Measurements from ENCODE around the gene EXOC2. TPM values are rescaled to one million over a fixed set of nuclear protein-coding genes. Genes with fewer than 3 reads are reported as not detected.

Gene EXOC2
- total RNA-seq, 1 experiment from 2014 or later, result 24.5 TPM

DNA sequence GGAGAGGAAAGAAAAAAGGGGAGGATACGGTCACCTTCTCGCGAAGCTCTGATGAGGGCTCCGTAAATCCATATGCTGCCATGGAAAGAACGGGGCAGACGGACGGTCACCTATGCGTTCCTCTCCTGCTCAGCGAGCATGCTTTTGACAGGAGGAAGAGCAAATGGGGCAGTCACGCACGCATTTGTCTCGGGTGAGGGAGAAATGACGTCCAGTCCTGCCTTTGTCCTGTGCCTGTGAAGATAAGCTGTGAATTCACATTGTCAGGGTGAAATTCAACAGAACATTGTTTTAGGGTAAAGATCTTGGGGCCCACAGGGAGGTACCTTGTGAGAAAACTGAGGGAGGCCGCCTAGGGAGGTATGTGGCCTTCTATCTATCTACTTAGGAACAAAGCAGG is 217.6 kb downstream of the EXOC2 start (continued):
- TF ChIP-seq EZH2phosphoT487 (IDR thresholded peaks at IDR 0.05; ENCODE audit: borderline replicate concordance), result no peak
- no peak for TF ChIP-seq ELF1 (IDR thresholded peaks at IDR 0.05; ENCODE audit: borderline replicate concordance, low read depth)
- TF ChIP-seq ZFX (IDR thresholded peaks at IDR 0.05), result no peak

DNA sequence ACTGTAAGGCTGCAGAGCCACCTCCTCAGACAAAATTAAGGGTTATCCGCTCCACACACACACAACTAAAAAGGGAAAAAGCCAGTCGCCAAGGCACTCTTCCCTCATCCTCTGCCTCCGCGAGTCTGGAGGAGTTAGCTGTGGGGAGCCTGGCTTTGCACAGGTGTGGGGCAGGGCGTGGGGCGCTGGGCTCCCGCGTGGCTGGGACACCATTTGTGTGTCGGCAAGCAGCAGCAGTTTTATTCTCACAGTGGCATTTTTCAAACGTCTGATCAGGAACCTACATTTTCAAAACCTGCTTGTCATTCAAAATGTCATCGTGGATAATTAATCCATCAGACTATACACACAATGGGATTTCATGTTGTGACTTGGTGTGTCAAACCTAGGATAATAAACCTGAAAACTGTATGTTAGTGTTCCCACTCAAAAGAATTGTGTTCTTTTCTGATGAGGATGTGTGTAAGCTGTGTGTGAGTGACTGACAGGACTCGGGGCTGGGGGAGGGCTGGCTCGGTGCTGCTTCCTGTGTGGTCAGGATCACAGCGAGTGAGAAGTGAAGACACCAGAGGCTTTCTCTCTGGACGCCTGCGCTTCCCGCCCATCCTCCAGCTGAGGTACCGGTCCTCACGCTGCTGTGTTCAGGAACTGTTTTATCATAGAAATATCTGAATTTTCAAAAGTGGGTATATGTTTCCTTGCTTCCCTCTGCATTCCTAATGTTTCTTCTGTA is 218.3 kb downstream of the EXOC2 start:
- Histone ChIP-seq H3K4me3 (replicated peaks in 1 of 2; ENCODE audit: low read depth in 1 of 2, low read length in 2 of 2) (no peak overlapping the region), H3K9me3 (ENCODE audit: control insufficient read depth in 1 of 2, insufficient read depth in 1 of 2, low read depth in 1 of 2, low read length in 2 of 2) (no peaks in the 10 kb centered on the region), H3K4me1 (ENCODE audit: control insufficient read depth in 1 of 2, insufficient read depth in 2 of 2, low read length in 2 of 2) (no peaks in the 10 kb centered on the region), H2AFZ (ENCODE audit: low read depth, low read length, poor library complexity, severe bottlenecking) (no peak overlapping the region), H3K79me2 (ENCODE audit: insufficient read depth, low read length) (no peaks in the 10 kb centered on the region), H3K36me3 (ENCODE audit: control insufficient read depth in 1 of 2, insufficient read depth in 2 of 2, low read length in 2 of 2) (no peaks in the 10 kb centered on the region), H3K9me2 (ENCODE audit: insufficient read depth) (no peaks in the 10 kb centered on the region), H3K9ac (ENCODE audit: low read length) (no peak overlapping the region), H3K27me3 (ENCODE audit: insufficient read depth, low read length) (no peaks in the 10 kb centered on the region), H3K27ac (ENCODE audit: low read depth, low read length) (no peak overlapping the region), H3K4me2 (ENCODE audit: low read length) (no peak overlapping the region), H4K20me1 (ENCODE audit: insufficient read depth) (no peaks in the 10 kb centered on the region)
- ChIA-PET CTCF (no interaction called here), POLR2A (no interaction called here), RAD21 (ENCODE audit: low non-redundant PET in 1 of 2, low total read pairs in 2 of 2, uncharacterized antibody in 2 of 2, unreplicated experiment in 2 of 2) (no interaction called here)
- DNase-seq (ENCODE audit: low read depth, low spot score) (no peak), ATAC-seq (no peak)
- TF ChIP-seq YY1 (IDR thresholded peaks at IDR 0.05; ENCODE audit: extremely low read depth, insufficient replicate concordance, low read depth, low read length) (no peak), JUND (IDR thresholded peaks at IDR 0.05) (no peak), TCF7L2 (IDR thresholded peaks at IDR 0.05; ENCODE audit: borderline replicate concordance, extremely low read depth, insufficient read depth, insufficient read length) (no peak), SIN3A (IDR thresholded peaks at IDR 0.05; ENCODE audit: low read depth) (no peak)
- TF ChIP-seq, protein P1, sequence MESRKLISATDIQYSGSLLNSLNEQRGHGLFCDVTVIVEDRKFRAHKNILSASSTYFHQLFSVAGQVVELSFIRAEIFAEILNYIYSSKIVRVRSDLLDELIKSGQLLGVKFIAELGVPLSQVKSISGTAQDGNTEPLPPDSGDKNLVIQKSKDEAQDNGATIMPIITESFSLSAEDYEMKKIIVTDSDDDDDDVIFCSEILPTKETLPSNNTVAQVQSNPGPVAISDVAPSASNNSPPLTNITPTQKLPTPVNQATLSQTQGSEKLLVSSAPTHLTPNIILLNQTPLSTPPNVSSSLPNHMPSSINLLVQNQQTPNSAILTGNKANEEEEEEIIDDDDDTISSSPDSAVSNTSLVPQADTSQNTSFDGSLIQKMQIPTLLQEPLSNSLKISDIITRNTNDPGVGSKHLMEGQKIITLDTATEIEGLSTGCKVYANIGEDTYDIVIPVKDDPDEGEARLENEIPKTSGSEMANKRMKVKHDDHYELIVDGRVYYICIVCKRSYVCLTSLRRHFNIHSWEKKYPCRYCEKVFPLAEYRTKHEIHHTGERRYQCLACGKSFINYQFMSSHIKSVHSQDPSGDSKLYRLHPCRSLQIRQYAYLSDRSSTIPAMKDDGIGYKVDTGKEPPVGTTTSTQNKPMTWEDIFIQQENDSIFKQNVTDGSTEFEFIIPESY (IDR thresholded peaks at IDR 0.05; ENCODE audit: extremely low read depth, insufficient replicate concordance, low read length), result no peak
- intact Hi-C loops (cut with micrococcal nuclease), result no loop called here
- BruUV-seq (replicated peaks), result no TSS peak

All from HCT116 (cell line).